ENCODE measurements around the gene HMG20A.
"Not testable (repeated sequence)": the region's sequence is repeated elsewhere in the genome, so short reads cannot be mapped to it uniquely, and the experiment has no call there.

HMG20A gene

DNA sequence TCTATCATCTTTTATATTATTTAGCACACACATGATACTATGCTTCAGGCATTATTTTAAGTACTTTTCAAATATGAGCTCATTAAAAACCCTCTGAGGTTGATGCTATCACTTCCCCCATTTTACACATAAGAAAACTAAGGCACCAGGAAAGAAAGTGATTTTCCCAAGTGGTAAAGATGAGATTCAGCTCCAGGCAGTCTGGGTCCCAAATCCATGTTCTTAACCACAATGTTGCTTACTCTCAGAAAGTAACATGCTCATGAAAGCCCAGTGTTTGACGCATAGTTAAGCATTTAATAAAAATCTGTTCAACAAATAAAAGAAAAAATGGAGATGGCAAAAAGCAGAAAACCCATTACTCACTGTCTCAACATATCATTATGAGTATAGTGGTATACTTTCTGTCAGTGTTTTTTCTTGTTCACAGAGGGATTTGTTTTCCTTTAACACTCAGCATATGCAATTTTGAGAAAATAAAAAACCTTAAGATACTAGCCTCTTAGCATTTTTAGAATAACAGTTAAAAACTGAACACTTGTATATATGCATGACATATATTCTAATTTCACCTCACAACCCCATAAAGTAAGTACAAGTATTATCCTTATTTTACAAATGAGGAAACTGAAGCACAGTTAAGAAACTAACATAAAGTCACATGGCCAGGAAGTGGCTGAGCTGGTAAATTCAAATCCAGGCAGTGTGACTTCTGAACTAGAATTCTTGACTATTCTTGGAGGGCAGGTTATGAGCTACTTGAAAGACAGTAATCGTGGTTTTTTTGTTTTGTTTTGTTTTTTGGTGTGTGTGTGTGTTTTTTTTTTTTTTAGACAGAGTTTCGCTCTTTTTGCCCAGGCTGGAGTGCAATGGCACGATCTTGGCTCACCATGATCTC is 11.2 kb upstream of the HMG20A start:
- peak; percentile 6 for DNase-seq

DNA sequence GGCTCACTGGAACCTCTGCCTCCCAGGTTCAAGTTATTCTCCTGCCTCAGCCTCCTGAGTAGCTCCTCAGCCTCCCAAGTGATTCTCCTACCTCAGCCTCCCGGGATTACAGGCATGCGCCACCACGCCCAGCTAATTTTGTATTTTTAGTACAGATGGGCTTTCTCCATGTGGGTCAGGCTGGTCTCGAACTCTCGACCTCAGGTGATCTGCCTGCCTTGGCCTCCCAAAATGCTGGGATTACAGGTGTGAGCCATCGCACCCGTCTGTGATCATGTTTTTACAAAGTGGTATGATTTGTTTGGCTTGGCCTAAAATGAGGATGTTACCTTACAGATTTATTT is 10.6 kb upstream of the HMG20A start:
- not testable (repeated sequence) for DNase-seq

DNA sequence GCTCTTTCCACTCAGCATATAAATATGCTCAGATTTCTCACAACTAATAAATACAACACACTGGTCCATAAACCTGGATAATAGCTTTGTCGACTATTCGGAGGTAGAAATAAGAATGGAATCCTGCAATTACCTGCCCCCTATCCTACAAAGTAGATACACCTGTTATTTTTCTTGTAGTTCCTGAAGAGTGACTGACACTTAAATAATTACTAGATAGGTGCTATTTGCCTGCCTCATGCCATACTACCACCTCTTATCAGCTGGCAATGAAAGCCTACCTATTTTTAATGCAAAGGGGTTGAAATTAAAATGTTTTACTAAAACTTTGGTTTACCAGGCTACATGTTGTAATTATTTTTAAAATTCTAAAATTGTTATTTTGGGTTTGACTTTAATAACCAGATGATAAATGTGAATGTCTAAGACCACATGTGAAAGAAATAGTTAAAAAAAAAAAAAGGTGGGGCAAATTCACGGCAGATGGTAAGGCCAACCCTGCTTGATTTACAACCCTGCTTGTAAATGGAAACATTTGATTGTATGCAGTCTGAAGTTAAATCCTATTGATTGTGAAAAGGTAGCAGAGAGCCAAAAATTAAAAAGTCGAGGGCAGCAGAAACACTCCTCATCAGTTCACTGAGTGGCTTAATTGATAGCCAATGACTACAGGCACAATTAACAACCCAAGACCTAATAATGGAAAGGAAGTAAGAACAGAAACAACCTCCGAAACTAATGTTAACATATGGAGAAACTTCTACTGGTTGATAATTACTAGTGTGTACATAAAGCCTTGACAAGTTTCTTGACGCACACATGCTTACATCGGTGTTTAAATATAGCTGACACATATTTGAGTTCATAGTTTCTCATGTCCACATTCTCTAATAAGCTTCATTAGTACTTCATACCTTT is 9.7 kb upstream of the HMG20A start:
- DNase-seq: no peak

DNA sequence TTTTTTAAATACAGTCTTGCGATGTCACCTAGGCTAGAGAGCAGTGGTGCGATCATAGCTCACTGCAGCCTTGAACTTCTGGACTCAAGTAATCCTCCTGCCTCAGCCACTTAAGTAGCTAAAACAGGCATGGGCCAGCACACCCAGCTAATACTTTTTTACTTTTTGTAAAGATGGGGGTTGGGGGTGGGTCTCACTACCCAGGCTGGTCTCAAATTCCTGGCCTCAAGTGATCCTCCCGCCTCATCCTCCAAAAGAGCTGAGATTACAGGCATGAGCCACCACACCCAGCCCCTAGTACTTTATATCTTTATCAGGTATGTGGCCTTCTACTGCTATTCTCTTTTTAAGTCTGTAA is 9.1 kb upstream of the HMG20A start:
- DNase-seq: no peak

DNA sequence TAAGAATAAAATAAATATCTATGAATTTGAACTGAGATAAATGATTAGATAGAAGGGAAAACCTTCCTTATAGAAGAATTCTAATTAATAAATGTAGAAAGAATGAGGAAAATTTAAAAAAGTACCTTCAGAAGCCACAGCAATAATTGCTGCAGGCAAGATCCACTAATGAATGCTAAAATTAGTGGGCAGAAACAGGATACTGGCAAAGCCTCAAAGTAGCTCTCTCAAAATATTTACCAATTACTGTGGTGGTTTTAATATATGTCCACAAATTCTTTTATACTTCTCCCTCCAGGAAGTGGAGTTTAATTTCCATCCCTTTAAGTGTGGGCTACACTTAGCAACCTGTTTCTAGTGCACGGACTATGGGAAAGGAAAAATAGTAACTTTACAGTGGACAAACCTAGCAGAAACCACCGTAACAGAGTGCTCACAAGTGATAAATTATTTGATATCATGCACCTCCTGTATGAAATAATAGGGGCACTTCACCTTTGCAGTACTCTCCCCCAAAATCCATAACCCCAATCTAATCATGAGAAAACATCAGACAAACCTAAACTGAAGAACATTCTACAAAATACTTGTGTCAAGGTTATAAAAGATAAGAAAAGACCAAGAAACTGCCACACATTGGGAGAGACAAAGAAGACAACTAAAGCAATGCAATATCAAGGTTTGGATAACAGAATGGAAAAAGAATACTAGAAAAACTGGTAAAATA is 7.6 kb upstream of the HMG20A start:
- no peak for DNase-seq

DNA sequence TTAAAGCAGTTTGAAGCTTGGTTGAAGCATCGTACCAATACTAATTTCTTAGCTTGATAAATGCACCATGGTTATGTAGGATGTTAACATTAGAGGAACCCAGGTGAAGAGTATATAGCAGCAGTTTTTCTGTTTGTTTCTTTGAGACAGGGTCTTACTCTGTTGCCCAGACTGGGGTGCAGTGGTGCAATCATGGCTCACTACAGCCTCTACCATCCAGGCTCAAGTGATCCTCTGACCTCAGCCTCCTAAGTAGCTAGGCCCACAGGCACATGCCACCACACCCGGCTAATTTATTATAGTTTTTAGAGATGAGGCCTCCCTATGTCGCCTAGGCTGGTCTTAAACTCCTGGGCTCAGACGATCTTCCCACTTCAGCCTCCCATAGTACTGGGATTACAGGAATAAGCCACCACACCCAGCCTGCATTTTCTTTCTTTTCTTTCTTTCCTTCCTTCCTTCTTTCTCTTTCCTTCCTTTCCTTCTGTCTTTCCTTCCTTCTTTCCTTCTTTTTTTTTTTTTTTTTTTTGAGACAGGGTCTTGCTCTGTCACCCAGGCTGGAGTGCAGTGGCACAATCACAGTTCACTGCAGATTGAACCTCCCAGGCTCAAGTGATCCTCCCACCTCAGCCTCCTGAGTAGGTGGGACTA is 6.9 kb upstream of the HMG20A start:
- no peak for DNase-seq

DNA sequence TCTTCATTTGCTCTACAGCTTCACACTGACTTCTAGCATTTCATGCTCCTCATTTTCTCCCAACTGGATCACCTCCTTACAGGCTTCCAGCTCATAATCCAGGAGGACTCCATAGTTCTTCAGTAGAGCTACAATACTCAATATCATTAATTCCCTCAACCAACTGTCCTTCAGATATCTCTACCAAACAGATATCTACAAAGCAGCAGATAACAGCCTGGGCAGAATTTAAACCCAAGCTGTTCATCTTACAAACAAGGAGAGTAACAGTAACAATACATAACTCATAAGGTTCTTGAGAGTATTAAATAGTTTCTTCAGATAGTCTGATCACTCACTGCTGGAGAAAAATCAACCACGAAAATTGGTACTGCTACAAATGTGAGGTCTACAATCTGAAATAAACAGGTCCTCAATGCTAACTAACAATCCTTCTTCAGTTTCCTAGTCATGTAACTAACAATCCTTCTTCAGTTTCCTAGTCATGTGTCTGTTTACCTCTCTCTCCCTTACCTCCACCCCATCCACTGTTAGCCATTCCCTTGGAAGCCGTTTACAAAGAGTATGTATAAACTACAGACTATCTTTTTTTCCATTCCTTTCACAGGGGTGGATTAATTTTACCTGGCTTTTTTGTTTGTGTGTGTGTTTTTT is 5.8 kb upstream of the HMG20A start:
- DNase-seq: no peak

DNA sequence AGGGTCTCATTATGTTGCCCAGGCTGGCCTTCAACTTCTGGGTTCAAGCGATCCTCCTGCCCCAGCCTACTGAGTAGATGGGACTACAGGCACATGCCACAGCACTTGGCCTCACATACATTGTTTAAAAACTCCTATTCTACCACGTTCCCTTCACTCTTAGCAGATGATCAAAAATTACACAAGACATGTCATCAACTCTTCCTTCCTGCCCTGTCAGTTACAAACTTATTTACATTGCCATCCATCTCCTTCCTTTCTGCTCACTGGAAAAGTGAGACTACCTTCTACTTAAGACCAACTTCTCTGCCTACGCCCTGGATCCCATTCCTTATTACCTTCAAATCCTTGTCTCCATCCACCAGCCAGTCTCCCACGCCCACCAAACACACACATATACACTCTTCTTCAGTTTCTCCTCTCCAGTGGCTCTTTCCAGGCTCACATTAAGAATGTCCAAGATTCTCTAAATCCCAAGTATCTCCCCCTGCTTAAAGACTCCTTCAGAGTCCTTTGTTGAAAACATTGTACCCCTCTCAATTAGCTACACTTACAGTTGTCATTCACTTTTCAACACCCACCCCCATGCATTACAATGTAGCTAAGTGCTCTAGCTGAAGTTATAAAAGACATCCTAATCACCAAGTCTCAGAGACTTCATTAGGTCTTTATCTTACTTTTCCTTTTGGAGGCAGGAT is 5.1 kb upstream of the HMG20A start:
- no peak for DNase-seq

DNA sequence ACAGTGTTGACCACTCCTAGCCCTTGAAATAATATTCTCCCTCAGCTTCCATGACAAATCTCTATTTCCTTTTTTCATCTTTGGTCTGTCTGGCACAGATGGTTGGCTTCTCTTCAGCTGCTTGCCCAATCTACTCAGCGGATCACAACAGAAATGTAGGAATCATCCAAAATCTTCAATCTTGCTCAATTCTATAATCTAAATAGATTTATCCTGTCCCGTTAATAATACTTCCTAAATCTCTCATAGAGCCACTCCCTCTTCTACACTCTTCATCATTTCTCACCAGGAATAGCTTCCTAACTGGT is 4.6 kb upstream of the HMG20A start:
- DNase-seq: peak; percentile 39

DNA sequence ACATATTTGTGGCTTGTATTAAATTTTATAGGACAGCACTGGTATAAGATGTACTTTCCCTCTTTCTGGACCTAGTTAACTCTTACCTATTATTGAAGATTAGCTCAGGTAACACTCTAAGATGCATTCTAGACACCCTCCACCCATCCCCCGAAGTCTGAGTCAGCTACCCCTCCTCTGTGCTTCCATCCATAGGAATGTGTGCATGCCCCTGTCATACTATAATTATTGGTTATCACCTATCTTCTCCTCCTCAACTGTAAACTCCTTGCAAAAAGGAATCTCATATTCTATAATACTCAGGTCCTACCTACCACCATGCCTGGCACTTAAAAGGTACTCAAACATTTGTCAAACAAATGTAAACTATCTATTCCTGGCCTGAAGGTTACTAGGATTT is 3.7 kb upstream of the HMG20A start:
- DNase-seq: peak; percentile 21

DNA sequence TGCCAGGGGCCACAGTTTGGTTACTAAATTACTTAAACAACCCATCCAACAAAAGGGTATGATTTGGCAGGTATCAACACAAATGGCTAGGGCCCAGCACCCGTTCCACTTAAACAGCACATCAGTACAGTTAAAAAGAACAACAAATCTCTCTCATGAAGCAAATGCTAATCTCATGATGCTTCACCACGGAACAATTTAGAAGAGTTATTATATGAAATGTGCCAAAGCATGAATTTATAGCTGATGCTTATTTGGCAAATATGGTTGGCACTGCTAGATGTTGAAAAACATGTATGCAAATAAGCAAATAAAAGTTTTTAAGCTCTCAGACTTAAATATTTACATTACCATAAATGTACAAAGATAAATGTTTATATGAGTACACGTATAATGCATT is 3.1 kb upstream of the HMG20A start:
- peak; percentile 26 for DNase-seq

DNA sequence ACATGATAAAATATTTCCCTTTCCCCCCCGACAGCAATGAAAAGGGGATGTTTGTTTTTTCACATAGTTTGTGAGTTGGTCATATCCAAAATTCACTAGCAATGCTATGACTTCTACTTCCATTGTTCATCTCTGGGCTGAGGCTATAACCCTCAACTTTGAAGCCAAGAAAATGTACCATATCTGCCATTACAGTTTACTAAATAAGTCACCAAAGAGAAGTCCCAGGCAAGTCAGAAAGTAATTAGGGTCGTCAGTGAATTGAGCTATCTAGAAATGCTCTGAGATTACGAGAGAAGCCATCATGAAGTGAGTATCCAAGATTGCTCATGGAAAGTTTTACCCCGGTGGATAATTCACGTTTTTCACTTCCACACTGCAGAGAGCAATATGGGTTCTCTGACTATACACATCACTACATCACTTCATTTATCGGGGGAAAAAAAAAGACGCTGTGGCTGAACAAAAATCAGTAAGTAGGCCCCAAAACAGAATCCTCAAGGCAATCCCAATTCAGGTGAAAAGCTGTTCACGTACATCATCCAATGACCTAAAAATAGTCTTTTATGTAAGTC is 2.2 kb upstream of the HMG20A start:
- peak; percentile 70 for DNase-seq

DNA sequence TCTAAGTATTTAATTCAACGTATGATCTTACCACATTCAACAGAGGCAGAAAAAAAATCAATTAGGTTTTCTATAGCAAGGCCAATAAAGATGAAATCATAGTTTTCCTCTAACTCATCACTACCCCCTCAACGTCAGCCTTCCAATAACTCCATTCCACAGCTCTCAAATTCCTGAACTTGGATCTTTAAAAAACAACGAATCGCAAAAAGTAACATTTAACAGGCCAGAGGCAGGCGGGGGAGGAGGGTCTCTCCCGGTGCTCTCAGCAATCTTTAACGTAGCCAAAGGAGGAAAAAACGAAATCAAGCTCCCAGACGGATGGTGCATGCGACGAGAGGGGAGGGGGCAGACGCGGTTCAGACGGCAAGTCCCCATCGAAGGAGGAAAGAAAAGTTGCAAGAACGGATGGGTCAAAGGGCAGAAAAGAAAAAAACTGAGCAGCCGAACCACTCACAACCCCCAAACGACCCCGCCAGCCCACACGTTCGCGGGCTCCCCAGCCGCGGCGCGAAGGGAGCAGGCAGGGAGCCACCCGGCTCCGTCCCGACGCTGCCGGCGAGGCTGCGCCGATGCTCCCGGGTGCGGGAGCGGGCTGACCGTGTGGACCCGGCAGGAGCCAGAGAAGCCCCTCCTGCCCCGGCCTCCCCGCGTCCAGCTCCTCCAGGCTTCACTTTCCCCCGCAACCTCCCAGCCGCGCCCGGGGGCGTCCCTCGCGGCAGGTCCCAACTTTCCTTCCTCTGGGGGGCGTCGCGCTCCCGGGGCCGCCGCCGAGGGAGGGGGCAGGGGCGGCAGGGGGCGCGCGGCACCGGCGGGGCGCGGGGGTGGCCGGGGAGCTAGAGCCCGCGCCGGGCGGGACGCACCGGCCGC is 1.5 kb upstream of the HMG20A start:
- peak; percentile 59 for DNase-seq

DNA sequence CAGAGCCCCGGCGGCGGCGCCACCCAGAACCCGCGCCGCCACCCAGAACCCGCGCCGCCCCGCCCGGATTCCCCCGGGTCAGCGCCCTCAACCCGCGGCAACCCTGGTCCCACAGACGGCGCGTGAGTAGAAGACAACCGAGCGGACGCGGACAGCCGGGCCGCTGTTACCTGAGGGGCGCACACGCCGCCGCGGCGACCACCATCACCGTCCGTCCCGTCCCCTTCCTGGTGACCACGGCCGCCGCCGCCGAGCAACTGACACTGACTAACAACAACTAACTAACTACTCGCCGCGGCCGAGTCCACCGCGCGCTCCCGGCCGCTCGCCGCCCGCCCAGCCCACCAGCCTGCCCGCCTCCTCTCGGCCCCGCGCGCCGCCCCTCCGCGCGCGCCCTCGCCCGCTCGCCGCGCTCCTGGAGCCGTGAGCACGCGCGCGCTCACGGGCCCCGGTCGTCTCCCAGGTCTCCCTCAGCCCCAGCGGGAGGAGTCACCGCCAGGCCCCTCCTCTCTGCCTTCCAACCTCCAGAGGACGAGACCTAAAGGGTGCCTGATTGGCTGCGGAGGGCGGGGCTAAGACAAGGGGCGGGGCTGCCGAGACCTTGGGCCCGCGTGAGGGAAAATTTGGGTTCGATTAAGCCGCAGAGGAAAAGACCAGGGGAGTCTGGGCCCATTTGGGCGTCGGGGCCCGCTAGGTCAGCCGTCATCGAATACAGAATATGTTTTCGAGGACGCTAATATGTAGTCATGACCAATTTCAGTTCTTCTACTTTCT is 665 bp upstream of the HMG20A start, which contains the start of gene PEAK1:
Gene PEAK1 (minus strand): TSS at position 269 of the 774 bp plus-strand sequence. CDS start 238,178 bp downstream, outside the sequence.
- DNase-seq: peak; percentile 99

DNA sequence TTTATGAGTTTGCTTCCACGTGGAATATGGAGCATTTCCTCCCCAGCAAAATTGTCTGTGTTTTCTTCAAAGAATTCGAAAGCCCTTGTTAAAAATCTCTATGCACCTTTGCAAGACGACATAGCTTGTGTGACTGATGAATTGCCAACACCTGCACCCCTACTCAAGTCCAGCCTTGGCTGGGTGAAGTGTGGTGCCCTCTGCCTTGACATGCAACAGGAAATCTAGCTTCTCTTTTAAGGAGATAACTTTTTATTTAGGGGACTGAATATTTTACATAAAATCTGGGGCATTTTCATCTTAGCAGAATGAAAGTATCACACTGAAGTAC is 647 bp downstream of the HMG20A start:
- DNase-seq: no peak

DNA sequence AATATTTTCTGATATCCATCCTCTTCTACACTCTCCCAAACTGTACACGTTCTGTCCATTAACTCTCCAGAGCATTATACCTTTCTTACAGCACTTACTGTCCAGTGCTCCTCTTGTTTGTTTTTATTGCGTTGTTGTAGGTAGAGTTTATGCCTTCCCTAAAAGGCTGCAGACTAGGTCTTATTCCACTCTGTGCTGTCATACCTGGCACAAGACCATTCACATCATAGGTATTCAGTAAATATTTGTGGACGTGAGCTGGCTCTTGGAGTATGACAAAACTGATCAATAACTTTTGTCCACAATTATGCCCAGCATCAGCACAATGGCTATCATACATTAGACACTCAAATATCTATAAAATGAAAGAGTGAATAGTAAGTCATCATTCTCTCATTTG is 4.4 kb downstream of the HMG20A start:
- DNase-seq: no peak

DNA sequence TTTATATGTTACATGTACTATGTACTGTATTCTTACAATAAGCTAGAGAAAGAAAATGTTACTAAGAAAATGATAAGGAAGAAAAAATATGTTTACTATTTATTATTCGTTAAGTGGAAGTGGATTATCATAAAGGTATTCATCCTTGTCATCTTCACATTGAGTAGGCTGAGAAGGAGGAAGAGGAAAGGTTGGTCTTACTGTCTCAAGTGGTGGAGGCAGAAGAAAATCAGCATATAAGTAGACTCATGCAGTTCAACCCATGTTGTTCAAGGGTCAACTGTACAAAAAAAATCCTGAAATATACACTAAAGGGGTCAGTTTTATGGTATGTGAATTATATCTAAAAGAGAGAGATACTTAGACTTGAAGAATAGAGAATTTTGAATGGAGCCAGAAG is 5.7 kb downstream of the HMG20A start:
- no peak for DNase-seq

DNA sequence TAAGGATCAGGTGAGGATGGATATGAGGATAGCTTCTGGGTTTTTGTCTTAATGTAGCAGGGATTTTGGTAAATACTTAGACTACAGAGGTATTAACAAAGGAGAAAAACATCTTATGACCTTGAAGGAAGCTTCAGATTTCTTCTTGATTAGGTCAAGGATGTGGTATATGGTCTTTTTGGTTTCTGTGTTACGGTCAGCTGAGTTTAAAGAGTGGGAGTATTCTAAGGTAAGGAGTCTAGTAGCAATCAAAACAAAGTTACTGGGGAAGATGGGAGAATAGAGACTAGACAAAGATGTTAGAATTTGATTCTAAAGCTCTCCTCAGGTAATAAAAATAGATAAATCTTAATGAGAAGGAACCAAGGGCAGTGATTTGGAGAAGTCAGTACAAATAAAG is 6.2 kb downstream of the HMG20A start:
- no peak for DNase-seq

DNA sequence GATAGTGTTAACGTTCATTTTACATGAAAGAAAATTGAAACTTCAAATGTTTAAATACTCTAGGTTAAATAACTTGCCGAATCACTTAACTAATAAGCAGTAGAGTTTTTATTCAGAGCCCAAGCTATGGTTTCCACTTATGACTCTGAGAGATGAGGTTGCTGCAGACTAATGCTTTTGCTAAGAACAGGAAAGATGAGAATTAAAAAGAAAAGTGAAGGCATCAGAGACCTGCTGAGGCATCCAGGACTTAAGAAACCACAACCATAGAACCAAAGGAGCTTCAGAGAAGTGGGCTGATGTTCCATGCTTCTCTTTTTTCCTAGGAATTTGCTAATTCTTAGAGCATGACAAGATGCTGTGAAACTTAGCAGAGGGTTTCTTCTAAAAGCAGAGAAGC is 9.5 kb downstream of the HMG20A start:
- no peak for DNase-seq

DNA sequence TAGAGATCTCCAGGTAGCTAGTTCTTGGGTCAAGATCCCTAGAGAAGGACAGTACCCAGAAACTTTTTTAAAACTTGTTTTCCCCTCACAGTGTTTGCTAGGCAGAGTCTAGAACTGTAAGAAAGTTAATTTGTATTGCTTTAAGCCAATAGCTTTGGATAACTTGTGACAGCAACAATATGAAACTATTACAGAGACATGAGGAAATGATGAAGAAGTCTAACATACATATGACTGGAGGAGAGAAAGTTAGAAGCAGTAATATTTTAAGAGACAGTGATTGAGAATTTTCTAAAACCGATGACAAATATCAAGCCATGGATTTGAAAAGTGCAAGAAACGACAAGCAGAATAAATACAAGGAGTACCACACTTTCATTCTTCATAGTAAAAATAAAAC is 10.0 kb downstream of the HMG20A start:
- DNase-seq: no peak

All from EL (cell line).